HG03520 (cell line): ENCODE results near the gene SEPTIN12.

Source experiments
- ATAC-seq: cut with Tn5 transposase; IDR thresholded peaks from one replicate; pipeline ENCODE4 v1.9.1; 2021; ENCODE audit warnings: mild to moderate bottlenecking, moderate library complexity; ENCODE audit not compliant: unreplicated experiment

SEPTIN12 gene

DNA sequence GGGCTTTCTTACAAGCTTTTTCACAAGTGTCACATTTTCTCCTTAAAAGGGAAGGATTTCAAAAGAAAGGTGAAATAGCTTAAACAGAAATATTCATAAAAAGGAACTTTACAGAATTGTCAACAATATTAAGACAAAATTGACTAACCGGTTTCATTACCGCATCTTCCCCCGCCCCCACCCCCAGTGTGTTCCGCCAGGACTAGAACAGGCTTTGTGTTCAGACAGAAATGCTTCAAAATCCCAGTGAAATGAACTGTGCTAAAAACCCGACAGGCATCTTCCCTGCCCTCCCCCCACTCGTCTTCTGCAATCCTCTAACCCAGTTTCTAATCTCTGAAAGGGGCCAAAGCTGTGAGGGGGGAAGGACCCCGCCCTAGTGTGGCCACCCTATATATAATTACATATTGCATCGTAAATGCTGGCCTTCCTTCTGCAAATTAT is 15.3 kb upstream of the SEPTIN12 start:
- ATAC-seq = no peak

GRCh38 chr16:4802659-4803287 is 14.6 kb upstream of the SEPTIN12 start:
- peak; percentile 88 for ATAC-seq

- peak; percentile 41 for ATAC-seq
Observed at GRCh38 chr16:4801962-4802658, 14.0 kb upstream of the SEPTIN12 start, which contains the start of gene ROGDI. Gene ROGDI (minus strand): TSS chr16:4802633. CDS start chr16:4802571, 62 bp downstream.

GRCh38 chr16:4801051-4801961 is 13.2 kb upstream of the SEPTIN12 start:
- ATAC-seq = no peak

DNA sequence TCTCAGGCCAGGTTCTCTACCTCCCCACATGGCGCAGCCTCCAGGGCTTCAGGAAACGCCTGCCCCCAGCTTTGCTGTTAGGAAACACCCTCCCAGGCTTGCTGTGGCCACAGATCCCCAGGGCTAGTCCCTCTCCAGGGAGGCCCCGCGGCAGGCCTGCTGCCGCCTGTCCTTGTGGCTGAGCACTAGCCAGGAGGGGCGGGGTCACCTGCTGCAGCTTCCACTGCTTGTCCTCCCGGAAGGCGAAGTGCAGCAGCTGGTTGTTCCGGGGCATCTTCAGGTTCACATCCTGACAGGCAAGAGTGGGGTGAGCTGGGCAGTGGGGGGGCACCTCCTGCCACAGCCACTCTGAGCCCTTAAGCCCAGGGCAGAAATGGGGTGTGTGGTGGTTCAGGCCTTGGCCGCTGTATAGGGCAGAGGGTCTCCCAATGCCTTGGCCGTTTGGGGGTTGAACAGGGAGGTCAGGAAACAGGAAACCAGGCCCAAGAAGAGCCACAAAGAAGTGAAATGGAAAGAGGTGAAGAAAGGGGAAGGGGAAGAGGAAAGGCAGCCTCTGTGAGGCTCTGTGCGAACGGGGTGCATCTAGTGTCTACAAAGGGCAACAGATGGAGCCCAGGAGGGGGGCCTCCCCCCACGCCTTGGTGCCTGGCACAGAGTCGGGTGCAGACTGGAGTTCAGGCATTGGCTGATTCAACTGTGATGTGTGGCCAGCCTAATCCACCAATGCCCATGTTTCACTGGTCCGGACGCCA is 12.3 kb upstream of the SEPTIN12 start:
- no peak for ATAC-seq

DNA sequence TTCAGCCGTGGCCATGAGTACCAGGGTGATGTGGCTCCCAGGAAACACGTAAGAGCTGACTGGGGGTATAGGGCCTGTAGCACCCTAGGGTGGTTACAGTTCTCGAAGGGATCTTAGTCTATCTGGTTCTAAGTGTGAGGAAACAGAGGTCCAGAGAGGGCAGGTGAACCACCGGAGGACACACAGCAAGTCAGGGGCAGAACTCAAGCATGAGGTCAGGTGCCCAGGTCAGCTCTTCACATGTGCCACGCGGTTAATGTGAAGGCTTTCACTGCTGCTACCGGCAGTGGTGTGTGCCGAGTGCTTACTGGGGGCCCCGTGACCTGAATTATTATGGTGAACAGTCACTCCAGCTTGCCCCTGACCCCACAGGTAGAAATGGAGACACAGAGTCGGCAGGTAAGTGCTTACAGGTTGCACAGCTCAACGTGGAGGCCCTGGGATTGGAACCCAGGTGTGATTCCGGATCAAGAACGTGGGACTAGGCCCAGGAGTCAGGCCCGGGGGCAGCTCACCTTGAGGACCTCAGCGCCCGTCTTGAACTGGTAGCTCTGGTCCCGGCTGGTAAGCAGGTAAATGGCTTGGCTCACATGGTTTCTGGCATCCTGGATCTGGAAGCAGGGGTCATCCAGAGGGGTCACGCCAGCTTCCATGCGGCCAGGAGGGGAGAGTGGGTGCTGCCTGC is 11.2 kb upstream of the SEPTIN12 start:
- ATAC-seq = no peak

- no peak for ATAC-seq
Observed at GRCh38 chr16:4798456-4798855, 10.3 kb upstream of the SEPTIN12 start.

DNA sequence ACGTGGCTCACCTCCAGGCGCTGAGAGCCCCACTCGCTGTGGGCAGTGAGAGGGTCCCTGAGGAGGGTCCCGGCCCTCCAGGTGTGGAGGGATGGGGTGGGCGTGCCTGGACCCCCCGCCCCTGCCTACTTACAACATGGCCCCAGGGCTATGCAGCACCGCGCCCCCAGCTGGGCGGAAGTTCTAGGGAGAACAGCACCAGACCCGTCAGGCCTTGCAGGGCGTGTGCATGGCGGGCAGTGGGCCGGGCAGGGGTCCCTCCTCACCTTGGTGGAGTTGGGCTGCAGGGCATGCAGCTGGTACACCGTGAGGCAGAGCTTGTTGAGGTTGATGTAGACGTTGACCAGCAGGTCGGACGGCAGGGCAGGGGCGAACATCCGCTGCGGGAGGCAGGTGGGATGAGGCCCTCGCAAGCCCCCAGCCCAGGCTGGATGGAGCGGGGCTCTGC is 9.7 kb upstream of the SEPTIN12 start:
- no peak for ATAC-seq

DNA sequence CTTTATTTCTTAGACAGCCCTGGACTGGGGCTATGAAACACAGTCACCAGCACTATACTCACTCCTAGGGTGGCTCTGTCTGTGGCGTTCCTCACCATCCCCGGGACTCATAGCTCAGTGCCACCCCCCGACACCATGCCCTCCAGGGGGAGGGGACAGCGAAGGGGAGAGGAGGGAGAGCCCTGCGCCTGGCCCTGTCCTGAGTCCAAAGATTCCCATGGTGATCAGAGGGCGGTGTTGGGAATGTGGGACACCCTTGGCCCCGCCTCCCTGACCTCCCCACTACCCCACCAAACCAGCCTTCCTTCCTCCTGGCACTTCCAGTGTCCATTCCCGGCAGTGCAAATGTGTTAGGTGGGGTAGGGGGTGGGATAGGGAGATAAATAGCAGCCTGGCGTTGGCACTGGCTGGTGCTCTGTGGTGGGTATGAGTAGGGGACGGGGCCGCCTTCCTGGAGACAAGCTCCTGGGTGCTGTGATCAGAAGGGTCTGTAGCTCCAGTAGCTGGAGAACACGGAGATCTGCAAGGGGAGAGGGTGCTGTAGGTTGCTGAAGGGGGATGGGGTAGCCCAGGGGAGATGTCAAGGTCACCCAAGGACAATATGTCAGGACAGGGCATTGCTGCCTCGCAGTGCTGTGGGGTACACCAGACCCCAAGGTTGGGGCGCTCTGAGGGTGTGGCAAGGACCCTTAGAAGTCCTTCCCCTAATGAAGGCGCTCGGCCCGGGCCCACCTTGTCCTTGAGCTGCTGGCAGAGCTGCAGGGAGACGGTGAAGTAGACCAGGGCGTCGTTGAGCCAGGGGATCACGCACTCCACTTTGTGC is 9.0 kb upstream of the SEPTIN12 start:
- ATAC-seq = no peak

DNA sequence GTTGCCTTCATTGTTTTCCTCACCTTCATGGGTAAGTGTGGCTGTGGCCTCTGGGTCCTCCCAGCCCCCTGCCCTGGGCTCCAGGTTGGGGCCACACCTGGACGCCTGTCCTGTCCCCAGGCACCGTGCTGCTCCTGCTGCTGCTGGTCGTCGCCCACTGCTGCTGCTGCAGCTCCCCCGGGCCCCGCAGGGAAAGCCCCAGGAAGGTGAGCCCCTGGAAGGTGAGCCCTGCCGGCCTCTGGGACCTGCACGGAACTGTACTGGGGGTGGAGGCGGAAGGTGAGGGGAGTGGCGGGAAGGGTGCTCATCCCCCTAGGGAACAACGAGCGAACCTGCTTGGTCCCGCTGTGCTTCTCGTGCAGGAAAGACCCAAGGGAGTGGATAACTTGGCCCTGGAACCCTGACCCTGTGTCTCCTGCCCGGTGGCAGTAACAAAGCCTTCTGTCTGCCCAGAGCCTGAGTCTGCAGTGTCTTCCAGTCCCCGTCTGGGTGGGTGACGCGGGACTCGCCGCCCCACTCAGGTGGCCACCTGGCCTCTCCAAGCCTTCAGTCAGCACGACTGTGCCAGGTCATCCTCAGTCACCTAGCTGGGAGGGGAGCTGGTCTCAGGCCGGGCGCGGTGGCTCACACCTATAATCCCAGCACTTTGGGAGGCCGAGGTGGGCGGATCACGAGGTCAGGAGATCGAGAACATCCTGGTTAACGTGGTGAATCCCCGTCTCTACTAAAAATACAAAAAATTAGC is 7.9 kb upstream of the SEPTIN12 start:
- no peak for ATAC-seq

- no peak for ATAC-seq
Observed at GRCh38 chr16:4795181-4795827, 7.2 kb upstream of the SEPTIN12 start, which contains the start of gene SMIM22. Gene SMIM22 (plus strand): TSS chr16:4795369. CDS start chr16:4795735, 366 bp downstream.

DNA sequence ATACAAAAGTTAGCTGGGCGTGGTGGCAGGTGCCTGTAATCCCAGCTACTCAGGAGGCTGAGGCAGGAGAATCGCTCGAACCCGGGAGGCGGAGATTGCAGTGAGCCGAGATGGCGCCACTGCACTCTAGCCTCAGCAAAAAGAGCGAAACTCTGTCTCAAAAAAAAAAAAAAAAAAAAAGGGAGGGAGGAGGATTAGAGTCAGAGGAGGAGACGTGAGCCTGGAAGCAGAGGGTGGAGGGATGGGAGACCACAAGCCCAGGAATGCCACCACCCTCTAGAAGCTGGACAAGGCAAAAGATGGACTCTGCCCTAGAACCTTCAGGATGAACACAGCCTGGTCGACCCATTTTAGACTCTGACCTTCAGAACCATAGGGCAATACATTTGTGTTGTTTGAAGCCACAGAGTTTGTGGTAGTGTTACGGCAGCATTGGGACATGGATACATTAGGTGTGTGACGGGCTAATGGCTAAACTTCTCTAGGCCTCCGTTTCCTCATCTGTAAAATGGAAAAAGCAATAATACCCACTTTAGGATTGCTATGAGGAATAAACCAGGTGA is 4.9 kb upstream of the SEPTIN12 start:
- ATAC-seq = no peak

DNA sequence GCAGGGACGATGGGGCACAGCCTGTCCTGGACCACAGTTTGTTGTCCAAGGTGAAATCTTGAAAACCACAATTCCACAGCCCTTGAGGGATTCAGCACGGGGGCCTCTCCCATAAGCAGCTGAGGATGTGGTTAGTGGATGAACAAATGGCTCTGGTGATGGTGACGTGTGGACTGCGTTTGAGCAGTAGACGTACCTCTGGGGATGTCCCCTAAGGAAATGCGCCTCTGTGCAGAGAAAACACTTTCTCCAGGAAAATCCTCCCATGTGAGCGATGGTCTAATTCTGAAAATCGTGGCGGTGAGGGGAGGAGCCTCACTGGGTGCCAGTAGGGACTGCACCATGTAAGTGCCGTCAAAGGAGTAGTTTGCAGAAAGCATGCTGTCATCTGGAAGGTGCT is 2.7 kb upstream of the SEPTIN12 start:
- no peak for ATAC-seq

DNA sequence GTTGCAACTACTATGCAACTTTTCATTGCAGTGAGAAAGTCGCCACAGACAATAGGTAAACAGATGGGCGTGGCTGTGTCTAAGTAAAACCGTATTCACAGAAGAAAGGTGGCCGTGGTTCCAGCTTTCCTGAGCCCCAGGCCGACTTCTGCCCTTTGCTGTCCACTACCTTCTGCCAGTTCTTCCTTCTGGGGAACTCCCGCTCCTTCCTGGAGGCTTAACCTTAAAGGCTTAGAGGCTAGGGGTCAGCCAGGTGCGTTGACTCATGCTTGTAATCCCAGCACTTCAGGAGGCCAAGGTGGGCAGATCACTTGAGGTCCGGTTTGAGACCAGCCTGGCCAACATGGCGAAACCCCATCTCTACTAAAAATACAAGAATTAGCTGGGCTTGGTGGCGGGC is 2.1 kb upstream of the SEPTIN12 start:
- ATAC-seq = no peak

- no peak for ATAC-seq
Observed at GRCh38 chr16:4788910-4789309, 765 bp upstream of the SEPTIN12 start.

- no peak for ATAC-seq
Observed at GRCh38 chr16:4788489-4788889, 344 bp upstream of the SEPTIN12 start.

DNA sequence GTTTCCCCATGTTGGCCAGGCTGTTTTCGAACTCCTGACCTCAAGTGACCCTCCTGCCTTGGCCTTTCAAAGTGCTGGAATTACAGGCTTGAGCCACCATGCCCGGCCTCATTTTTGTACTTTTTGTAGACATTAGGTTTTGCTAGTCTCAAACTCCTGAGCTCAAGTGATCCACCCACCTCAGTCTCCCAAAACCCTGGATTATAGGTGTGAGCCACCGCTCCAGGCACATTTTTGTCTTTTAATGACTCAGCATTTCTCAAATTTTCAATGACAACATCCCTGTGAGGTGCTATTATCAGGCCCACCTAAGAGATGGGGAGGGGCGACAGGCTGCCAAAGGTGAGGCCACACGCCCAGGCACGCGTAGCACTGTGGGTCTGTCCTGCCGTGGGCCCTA is 1.1 kb downstream of the SEPTIN12 start:
- ATAC-seq = no peak
